ENCODE data around the gene DOCK1.

Gene DOCK1

GRCh38 chr10:127347202-127347959 is 442.2 kb downstream of the DOCK1 start:
- no peak for TF ChIP-seq TAF1 (IDR thresholded peaks at IDR 0.05; ENCODE audit: low read depth, low read length)
- no peak for TF ChIP-seq PAX5 (IDR thresholded peaks at IDR 0.05; ENCODE audit: insufficient read depth, low read length, severe bottlenecking)
- no peak for TF ChIP-seq POLR2AphosphoS5 (IDR thresholded peaks at IDR 0.05; ENCODE audit: low read depth, low read length)
- no peak for TF ChIP-seq POU2F2 (IDR thresholded peaks at IDR 0.05; ENCODE audit: low read depth, low read length)
- TF ChIP-seq POLR2A (IDR thresholded peaks at IDR 0.05; ENCODE audit: low read depth, low read length): no peak
- no peak for TF ChIP-seq SPI1 (IDR thresholded peaks at IDR 0.05; ENCODE audit: low read depth, low read length)
- FAIRE-seq (no peak), DNase-seq (ENCODE audit: insufficient read length, low spot score) (no peak)

- TF ChIP-seq POU2F2 (IDR thresholded peaks at IDR 0.05; ENCODE audit: low read depth, low read length) (no peak), TAF1 (IDR thresholded peaks at IDR 0.05; ENCODE audit: low read depth, low read length) (no peak), POLR2AphosphoS5 (IDR thresholded peaks at IDR 0.05; ENCODE audit: low read depth, low read length) (no peak), SPI1 (IDR thresholded peaks at IDR 0.05; ENCODE audit: low read depth, low read length) (no peak), POLR2A (IDR thresholded peaks at IDR 0.05; ENCODE audit: low read depth, low read length) (no peak)
- DNase-seq (ENCODE audit: insufficient read length, low spot score) (no peak), FAIRE-seq (no peak)
These were observed 444.5 kb downstream of the DOCK1 start for GRCh38 chr10:127349737-127350136.

GRCh38 chr10:127351542-127351941 is 446.3 kb downstream of the DOCK1 start:
- DNase-seq (ENCODE audit: insufficient read length, low spot score): no peak
- no peak for FAIRE-seq
- TF ChIP-seq SPI1 (IDR thresholded peaks at IDR 0.05; ENCODE audit: low read depth, low read length) (no peak), PAX5 (IDR thresholded peaks at IDR 0.05; ENCODE audit: insufficient read depth, low read length, severe bottlenecking) (no peak), POU2F2 (IDR thresholded peaks at IDR 0.05; ENCODE audit: low read depth, low read length) (no peak), POLR2A (IDR thresholded peaks at IDR 0.05; ENCODE audit: low read depth, low read length) (no peak), POLR2AphosphoS5 (IDR thresholded peaks at IDR 0.05; ENCODE audit: low read depth, low read length) (no peak), TAF1 (IDR thresholded peaks at IDR 0.05; ENCODE audit: low read depth, low read length) (no peak)

GRCh38 chr10:127353544-127353943 is 448.3 kb downstream of the DOCK1 start:
- FAIRE-seq (no peak), DNase-seq (ENCODE audit: insufficient read length, low spot score) (no peak)
- no peak for TF ChIP-seq PAX5 (IDR thresholded peaks at IDR 0.05; ENCODE audit: insufficient read depth, low read length, severe bottlenecking)

DNA sequence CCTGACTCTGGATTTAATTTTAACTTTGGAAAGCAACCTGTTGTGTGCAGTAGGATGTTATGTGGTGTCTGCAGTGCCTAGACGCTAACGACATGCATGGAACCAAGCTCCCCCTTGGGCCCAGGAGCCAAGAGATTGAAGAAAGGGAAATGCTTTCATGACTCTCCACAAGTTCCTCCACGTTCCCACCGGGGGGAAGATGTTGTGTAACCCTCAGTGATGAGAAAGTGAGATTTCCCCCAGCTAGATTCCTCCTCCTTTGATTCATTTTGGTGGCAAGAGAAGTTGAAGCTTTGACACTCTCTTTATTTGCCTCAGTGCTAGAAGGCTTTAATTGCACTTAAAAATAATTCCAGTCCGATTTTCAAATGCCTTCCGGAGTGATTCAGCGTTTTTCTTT is 449.0 kb downstream of the DOCK1 start:
- no peak for DNase-seq (ENCODE audit: insufficient read length, low spot score)
- no peak for FAIRE-seq
- TF ChIP-seq TAF1 (IDR thresholded peaks at IDR 0.05; ENCODE audit: low read depth, low read length): no peak
- TF ChIP-seq PAX5 (IDR thresholded peaks at IDR 0.05; ENCODE audit: insufficient read depth, low read length, severe bottlenecking): no peak
- TF ChIP-seq POLR2AphosphoS5 (IDR thresholded peaks at IDR 0.05; ENCODE audit: low read depth, low read length): no peak

GRCh38 chr10:127354992-127355391 is 449.8 kb downstream of the DOCK1 start:
- no peak for DNase-seq (ENCODE audit: insufficient read length, low spot score)
- no peak for FAIRE-seq

GRCh38 chr10:127356360-127356759 is 451.1 kb downstream of the DOCK1 start:
- no peak for DNase-seq (ENCODE audit: insufficient read length, low spot score)
- no peak for FAIRE-seq
- TF ChIP-seq POU2F2 (IDR thresholded peaks at IDR 0.05; ENCODE audit: low read depth, low read length) (no peak), PAX5 (IDR thresholded peaks at IDR 0.05; ENCODE audit: insufficient read depth, low read length, severe bottlenecking) (no peak), POLR2A (IDR thresholded peaks at IDR 0.05; ENCODE audit: low read depth, low read length) (no peak)

More at GRCh38 chr10:127354992-127355391, 449.8 kb downstream of the DOCK1 start:
- TF ChIP-seq TAF1 (IDR thresholded peaks at IDR 0.05; ENCODE audit: low read depth, low read length) (no peak), SPI1 (IDR thresholded peaks at IDR 0.05; ENCODE audit: low read depth, low read length) (no peak), POU2F2 (IDR thresholded peaks at IDR 0.05; ENCODE audit: low read depth, low read length) (no peak), PAX5 (IDR thresholded peaks at IDR 0.05; ENCODE audit: insufficient read depth, low read length, severe bottlenecking) (no peak), POLR2A (IDR thresholded peaks at IDR 0.05; ENCODE audit: low read depth, low read length) (no peak), POLR2AphosphoS5 (IDR thresholded peaks at IDR 0.05; ENCODE audit: low read depth, low read length) (no peak)

DNA sequence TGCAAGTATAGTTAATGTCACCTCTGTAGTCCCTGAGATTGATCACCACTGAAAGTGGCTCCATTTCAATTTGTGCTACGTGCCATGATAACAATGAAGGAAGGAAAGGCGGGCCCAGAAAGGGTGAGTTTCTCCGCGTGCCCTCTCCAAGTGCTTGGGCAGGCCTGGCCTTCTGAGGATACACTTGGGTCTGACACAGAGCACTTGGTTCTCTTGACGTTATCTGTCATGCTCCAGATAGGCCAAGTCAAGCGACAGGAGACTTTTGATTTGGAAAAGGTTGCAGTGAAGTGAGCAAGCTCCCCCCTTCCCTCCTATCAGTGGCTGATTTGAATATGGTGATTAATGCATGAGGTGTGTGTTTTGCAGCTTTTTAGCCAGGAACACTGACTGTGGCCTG is 452.0 kb downstream of the DOCK1 start:
- DNase-seq (ENCODE audit: insufficient read length, low spot score): no peak
- TF ChIP-seq POU2F2 (IDR thresholded peaks at IDR 0.05; ENCODE audit: low read depth, low read length): no peak
- no peak for FAIRE-seq

DNA sequence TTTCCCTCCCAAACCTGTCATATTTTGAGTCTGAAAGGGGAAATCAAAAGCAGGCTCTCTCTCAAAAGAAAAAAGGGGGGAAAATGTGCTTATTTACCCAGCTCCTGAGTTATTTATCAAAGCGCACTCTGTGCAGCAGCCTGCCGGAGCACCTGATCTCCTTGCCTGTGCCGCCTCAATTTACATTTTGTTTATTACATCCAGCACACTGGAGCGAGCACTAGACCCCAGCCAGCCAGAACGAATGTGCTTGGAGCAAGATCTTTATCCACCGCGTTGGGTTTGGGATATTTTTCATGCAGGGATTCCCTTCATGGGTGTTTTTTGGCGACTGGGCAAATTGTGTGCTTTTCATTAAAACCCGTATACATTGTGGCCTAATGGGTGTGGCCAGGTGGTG is 453.1 kb downstream of the DOCK1 start:
- no peak for DNase-seq (ENCODE audit: insufficient read length, low spot score)
- FAIRE-seq: no peak
- no peak for TF ChIP-seq POU2F2 (IDR thresholded peaks at IDR 0.05; ENCODE audit: low read depth, low read length)
- TF ChIP-seq POLR2AphosphoS5 (IDR thresholded peaks at IDR 0.05; ENCODE audit: low read depth, low read length): no peak
- no peak for TF ChIP-seq PAX5 (IDR thresholded peaks at IDR 0.05; ENCODE audit: insufficient read depth, low read length, severe bottlenecking)
- no peak for TF ChIP-seq TAF1 (IDR thresholded peaks at IDR 0.05; ENCODE audit: low read depth, low read length)
- no peak for TF ChIP-seq POLR2A (IDR thresholded peaks at IDR 0.05; ENCODE audit: low read depth, low read length)
- TF ChIP-seq SPI1 (IDR thresholded peaks at IDR 0.05; ENCODE audit: low read depth, low read length): no peak

DNA sequence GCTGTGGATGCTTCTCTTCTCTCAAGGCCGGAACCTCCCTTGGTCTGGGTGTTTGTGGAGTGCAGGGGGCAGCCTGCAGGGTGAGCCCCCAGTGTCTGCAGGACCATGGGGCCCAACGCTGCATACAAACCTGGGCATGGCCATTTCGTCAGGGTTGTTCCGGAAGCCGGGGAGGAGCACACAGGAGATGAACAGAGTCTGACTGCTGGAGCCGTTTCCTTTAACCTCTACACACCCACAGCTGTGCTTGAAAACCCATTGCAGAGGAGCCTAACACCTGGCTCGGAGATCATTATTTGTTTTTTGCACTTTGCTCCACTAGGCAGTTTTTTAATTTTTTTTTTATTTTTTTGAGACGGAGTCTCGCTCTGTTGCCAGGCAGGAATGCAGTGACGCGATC is 458.8 kb downstream of the DOCK1 start:
- FAIRE-seq: no peak

GRCh38 chr10:127368101-127368500 is 462.9 kb downstream of the DOCK1 start:
- no peak for FAIRE-seq
- no peak for DNase-seq (ENCODE audit: insufficient read length, low spot score)
- TF ChIP-seq POU2F2 (IDR thresholded peaks at IDR 0.05; ENCODE audit: low read depth, low read length): no peak
- TF ChIP-seq POLR2AphosphoS5 (IDR thresholded peaks at IDR 0.05; ENCODE audit: low read depth, low read length): no peak
- no peak for TF ChIP-seq SPI1 (IDR thresholded peaks at IDR 0.05; ENCODE audit: low read depth, low read length)
- TF ChIP-seq TAF1 (IDR thresholded peaks at IDR 0.05; ENCODE audit: low read depth, low read length): no peak
- TF ChIP-seq POLR2A (IDR thresholded peaks at IDR 0.05; ENCODE audit: low read depth, low read length): no peak
- TF ChIP-seq PAX5 (IDR thresholded peaks at IDR 0.05; ENCODE audit: insufficient read depth, low read length, severe bottlenecking): no peak

More for the DNA sequence above, 458.8 kb downstream of the DOCK1 start:
- TF ChIP-seq SPI1 (IDR thresholded peaks at IDR 0.05; ENCODE audit: low read depth, low read length): no peak
- no peak for TF ChIP-seq POU2F2 (IDR thresholded peaks at IDR 0.05; ENCODE audit: low read depth, low read length)
- no peak for TF ChIP-seq TAF1 (IDR thresholded peaks at IDR 0.05; ENCODE audit: low read depth, low read length)
- no peak for DNase-seq (ENCODE audit: insufficient read length, low spot score)

All from GM12891 (cell line).